ENCODE results near the gene RPUSD2.

The RPUSD2 gene

GRCh38 chr15:40536501-40536900 lies 32.6 kb upstream of the RPUSD2 start:
- no peak for DNase-seq (ENCODE audit: extremely low spot score)
- TF ChIP-seq CTCF (IDR thresholded peaks at IDR 0.05; ENCODE audit: control extremely low read depth, extremely low read depth, low read depth, missing control alignments), result no peak
- POLR2A ChIA-PET, result no interaction called here
- CTCF ChIA-PET, result interaction anchor here (1.2 to 1.6 kb wide), 2 partner anchors 12 kb away, joined by 3 to 5 read pairs; no protein-coding TSS in a partner anchor

DNA sequence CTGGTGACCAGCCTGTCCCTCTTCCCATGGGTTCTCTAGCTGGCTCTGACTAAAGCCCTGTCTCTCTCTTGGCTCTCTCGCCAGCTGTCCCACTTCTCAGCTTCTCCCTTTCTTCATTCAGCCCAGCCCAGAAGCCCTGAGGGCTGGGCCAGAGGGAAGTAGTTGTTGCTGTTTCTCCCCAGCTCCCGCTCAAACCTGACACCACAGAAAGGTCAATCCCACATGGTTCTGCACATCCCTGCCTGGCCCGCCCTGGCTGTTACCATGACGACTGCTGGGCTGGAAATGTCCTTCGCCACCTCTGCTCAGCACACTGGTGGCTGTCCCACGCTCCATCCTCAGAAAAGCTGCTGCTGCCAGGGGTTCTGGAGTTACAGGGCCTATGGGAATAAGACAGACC lies 30.1 kb upstream of the RPUSD2 start:
- DNase-seq (ENCODE audit: extremely low spot score), result no peak
- ChIA-PET CTCF (interaction anchor here (1.5 to 2.0 kb wide), 2 partner anchors 19 to 86 kb away, joined by 3 to 9 read pairs; no protein-coding TSS in a partner anchor), POLR2A (no interaction called here)
- no peak for TF ChIP-seq CTCF (IDR thresholded peaks at IDR 0.05; ENCODE audit: control extremely low read depth, extremely low read depth, low read depth, missing control alignments)

DNA sequence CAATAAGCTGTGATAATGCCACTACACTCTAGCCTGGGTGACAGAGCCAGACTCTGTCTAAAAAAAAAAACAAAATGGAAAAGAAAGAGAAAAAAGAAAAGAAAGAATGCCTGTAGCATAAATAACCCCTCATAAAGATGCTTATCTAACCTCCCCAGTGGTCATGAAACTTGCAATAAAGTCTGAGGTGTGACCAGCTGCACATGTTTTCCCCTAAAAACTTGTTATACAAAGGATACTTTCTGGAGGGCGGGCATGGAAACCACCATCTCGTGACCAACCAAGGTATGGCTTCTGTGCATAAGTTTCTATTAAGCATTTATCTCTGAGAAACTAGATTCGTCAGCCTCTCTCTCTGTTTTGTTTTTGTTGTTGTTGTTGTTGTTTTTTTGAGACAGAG lies 26.0 kb upstream of the RPUSD2 start:
- TF ChIP-seq CTCF (IDR thresholded peaks at IDR 0.05; ENCODE audit: control extremely low read depth, extremely low read depth, low read depth, missing control alignments), result no peak
- no peak for DNase-seq (ENCODE audit: extremely low spot score)
- CTCF ChIA-PET, result interaction anchor here (1.2 to 2.8 kb wide), 3 partner anchors 10 to 160 kb away, joined by 3 to 11 read pairs (median 6); no protein-coding TSS in a partner anchor
- POLR2A ChIA-PET, result interaction anchor here (0.9 kb wide), 1 partner anchor 21 kb away, joined by 6 read pairs; the partner anchor contains the start of gene CCDC32

- ChIA-PET CTCF (interaction anchor here (1.0 to 2.8 kb wide), 6 partner anchors 10 to 159 kb away, joined by 3 to 11 read pairs (median 5); no protein-coding TSS in a partner anchor), POLR2A (interaction anchor here (0.6 to 1.3 kb wide), 4 partner anchors 21 to 31 kb away, joined by 3 to 6 read pairs (median 4); partner anchors contain the start of gene CCDC32)
- TF ChIP-seq CTCF (IDR thresholded peaks at IDR 0.05; ENCODE audit: control extremely low read depth, extremely low read depth, low read depth, missing control alignments), result no peak
- peak; percentile 39 for DNase-seq (ENCODE audit: extremely low spot score)
Observed at GRCh38 chr15:40543631-40544294, 25.3 kb upstream of the RPUSD2 start.

- DNase-seq (ENCODE audit: extremely low spot score), result no peak
- POLR2A ChIA-PET, result no interaction called here
- TF ChIP-seq CTCF (IDR thresholded peaks at IDR 0.05; ENCODE audit: control extremely low read depth, extremely low read depth, low read depth, missing control alignments), result peak; percentile 31
- CTCF ChIA-PET, result interaction anchor here (0.7 to 1.7 kb wide), 4 partner anchors 13 to 44 kb away, joined by 3 to 6 read pairs (median 4); partner anchors contain the start of gene CCDC32
Observed at GRCh38 chr15:40545457-40545856, 23.6 kb upstream of the RPUSD2 start.

GRCh38 chr15:40548610-40549009 lies 20.5 kb upstream of the RPUSD2 start:
- no peak for DNase-seq (ENCODE audit: extremely low spot score)
- ChIA-PET POLR2A (interaction anchor here (1.0 kb wide), 1 partner anchor 17 kb away, joined by 3 read pairs; no protein-coding TSS in a partner anchor), CTCF (interaction anchor here (1.1 to 1.3 kb wide), 3 partner anchors 12 to 41 kb away, joined by 3 read pairs; no protein-coding TSS in a partner anchor)
- no peak for TF ChIP-seq CTCF (IDR thresholded peaks at IDR 0.05; ENCODE audit: control extremely low read depth, extremely low read depth, low read depth, missing control alignments)
